Fibroblast of gingiva (primary cell): ENCODE results near the gene DTX1.
A peak's percentile ranks its signal among the peaks of the same experiment; 100 is the strongest.

ENCODE experiments used
- DNase-seq: peaks from one replicate; pipeline ENCODE4 v3.0.0-alpha.2; 2011; ENCODE audit warnings: low read depth

The DTX1 gene

GRCh38 chr12:113056631-113057488 is at the start of gene DTX1:
Gene DTX1, plus strand, starts transcription at chr12:113056730. Its CDS starts 1,463 bp downstream, at chr12:113058193.
- no peak for DNase-seq

- DNase-seq: no peak
These were observed 49.4 kb upstream of the DTX1 start for GRCh38 chr12:113007166-113007565.

DNA sequence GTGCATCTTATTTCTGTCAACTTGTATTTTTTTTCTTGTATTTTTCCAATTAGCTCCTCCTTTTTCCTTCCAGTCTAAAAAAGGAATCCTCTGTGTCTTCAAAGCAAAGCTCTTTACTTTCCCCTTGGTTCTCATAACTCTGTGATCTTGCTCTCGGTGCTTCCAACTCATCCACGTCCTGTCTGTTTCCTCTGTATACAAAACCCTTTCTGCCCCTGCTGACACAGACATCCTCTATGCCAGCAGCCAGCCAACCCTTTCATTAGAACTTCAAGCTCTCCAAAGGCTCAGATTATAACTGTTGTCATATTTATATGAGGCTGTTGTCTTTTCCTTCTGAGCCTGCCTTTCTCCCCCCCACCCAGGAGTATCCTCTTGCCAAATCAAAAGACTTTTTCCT is 45.8 kb upstream of the DTX1 start:
- no peak for DNase-seq

DNA sequence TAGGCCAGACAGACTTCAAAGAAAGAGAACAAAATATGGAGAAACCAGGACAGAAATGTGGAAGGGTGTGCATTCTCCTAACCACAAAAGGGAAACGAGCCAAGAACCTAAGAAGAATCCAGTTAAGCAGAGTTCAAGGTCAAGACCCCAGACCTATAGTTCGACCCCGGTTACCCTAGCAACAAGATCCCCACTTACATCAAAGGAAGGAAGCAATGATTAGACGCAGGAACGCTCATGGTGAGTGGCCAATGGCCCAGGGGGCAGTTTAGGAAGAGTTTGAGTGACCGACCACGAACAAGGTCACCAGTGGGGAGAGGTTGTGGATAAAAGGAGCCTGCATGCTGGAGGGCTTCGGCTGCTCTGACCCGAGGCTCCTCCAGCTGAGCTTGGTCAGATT is 42.0 kb upstream of the DTX1 start:
- DNase-seq: no peak

DNA sequence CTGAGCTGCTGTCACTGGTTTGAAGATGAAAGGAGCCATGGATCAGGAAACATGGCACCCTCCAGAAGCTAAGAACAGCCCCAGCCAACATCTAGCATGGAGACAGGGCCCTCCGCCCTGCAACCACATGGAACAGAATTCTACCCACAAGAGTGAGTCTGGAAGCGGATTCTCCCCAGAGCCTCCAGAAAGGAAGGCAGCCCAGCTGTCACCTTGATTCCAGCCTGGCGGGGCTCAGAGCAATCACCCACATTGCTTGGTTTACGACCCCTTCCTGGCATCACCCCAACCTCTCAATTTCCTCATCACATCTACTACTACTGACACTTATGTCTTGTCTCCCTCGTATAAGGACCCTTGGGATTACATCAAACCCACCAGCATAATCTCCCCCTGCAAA is 39.7 kb upstream of the DTX1 start:
- DNase-seq: no peak

DNA sequence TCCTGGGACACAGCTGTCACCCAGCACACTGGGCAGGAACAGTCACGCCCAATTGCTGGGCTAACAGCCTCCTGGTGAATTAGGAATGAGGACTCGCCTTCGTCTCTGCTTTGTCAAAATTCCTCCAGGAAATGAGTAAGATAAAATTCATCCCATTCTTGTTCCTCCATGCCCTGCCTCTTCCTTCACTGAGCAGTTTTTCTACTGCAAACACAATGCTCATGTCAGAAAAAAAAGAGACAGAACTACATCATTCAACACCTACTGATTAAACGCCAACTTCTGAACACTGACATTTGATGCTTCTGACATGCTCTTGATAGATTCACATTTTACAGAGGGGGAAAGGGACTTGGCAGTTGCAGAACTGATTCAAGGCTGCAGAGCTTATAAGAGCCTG is 37.5 kb upstream of the DTX1 start:
- no peak for DNase-seq

- DNase-seq: no peak
These were observed 35.0 kb upstream of the DTX1 start for GRCh38 chr12:113021500-113021899.

DNA sequence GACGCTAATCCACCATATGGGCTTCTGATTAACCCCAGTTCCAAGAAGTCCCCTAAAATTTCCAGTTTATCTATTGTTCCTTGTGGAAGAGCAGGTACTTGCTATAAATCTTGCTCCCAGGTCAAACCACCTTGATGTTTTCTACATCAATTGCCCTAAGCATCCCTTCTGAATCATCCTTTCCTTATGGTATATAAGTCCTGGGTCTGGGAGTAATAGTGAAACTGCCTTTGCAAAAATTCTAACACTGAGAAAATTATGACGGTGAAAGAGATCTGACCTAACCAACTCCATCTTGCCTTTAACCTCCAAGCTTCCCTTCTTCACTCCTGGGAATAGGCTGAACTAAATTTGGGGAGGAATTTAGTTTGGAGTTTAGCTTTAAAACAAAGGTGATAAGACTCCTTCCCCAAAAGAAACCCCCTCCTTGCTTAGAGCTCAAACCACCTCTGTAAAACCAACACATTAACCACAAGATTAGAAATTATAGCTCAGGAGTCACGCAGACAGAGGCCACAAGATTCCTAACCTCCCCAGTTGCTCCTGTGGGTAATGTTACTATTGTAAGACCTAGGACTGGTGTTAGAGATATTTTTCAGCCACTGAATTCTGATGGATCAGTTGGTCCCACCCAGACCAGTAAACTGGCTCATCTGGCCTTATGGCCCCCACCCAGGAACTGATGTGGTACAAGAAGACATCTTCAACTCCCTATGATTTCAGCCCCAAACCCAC is 33.8 kb upstream of the DTX1 start:
- DNase-seq: no peak

DNA sequence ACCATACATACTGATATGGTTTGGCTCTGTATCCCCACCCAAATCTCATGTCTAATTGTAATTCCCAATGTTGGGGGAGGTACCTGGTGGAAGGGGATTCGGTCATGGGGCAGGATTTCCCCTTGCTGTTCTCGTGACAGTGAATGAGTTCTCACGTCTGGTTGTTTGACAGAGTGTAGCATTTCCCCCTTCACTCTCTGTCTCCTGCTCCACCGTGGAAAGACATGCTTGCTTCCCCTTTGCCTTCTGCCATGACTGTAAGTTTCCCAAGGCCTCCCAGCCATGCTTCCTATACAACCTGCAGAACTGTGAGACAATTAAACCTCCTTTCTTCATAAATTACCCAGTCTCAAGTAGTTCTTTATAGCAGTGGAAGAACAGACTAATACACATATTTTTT is 28.8 kb upstream of the DTX1 start:
- no peak for DNase-seq

GRCh38 chr12:113030875-113031525 is 25.5 kb upstream of the DTX1 start:
- peak; percentile 58 for DNase-seq

GRCh38 chr12:113039911-113040445 is 16.6 kb upstream of the DTX1 start:
- DNase-seq: no peak

- peak; percentile 88 for DNase-seq
These were observed 15.8 kb upstream of the DTX1 start for GRCh38 chr12:113040722-113041171.

- DNase-seq: no peak
These were observed 15.0 kb upstream of the DTX1 start for GRCh38 chr12:113041560-113041959.

GRCh38 chr12:113043240-113043639 is 13.3 kb upstream of the DTX1 start:
- no peak for DNase-seq

- no peak for DNase-seq
These were observed 12.0 kb upstream of the DTX1 start for GRCh38 chr12:113044516-113044915.

DNA sequence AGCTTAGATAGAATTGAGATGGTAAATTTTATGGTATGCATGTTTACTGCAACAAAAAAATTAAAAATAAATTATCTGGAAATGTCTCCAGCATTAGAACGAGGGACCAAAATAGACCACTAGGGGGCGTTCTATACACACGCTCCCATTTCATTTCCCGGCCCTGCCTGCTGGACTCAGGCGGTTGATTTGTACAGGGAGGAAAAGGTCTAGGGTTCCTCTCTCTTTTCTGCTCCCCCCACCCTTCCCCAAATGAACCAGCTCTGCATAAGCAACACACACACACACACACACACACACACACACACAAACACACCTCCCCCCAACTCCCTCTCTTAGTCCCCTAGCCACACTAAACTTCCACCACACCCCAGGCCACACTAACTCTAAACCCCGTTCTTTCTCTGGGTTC is 7.8 kb upstream of the DTX1 start:
- peak; percentile 50 for DNase-seq

- DNase-seq: no peak
These were observed 6.4 kb upstream of the DTX1 start for GRCh38 chr12:113049976-113050742.

- no peak for DNase-seq
These were observed 5.7 kb upstream of the DTX1 start for GRCh38 chr12:113050795-113051194.

- DNase-seq: no peak
These were observed 4.8 kb upstream of the DTX1 start for GRCh38 chr12:113051759-113052158.

GRCh38 chr12:113052326-113052725 is 4.2 kb upstream of the DTX1 start:
- no peak for DNase-seq

- no peak for DNase-seq
These were observed 1.5 kb upstream of the DTX1 start for GRCh38 chr12:113054948-113055486.
